Skeletal muscle satellite cell (primary cell): ENCODE results near the gene ASF1A.

Source experiments
- H3K27me3 ChIP-seq: 2 replicates; pipeline ENCODE4 v1.7.0; 2013; ENCODE audit warnings: low read length; ENCODE audit not compliant: control insufficient read depth, insufficient read depth
- H3K36me3 ChIP-seq: 2 replicates; pipeline ENCODE4 v1.7.0; 2013; ENCODE audit warnings: mild to moderate bottlenecking, control low read depth, low read length; ENCODE audit not compliant: insufficient read depth
- H3K4me1 ChIP-seq: 2 replicates; pipeline ENCODE4 v1.7.0; 2013; ENCODE audit warnings: low read length; ENCODE audit not compliant: control insufficient read depth, insufficient read depth
- H3K4me2 ChIP-seq: 2 replicates; pipeline ENCODE4 v1.7.0; 2013; ENCODE audit warnings: mild to moderate bottlenecking, low read length
- H3K4me3 ChIP-seq: 2 replicates; pipeline ENCODE4 v1.7.0; 2013; ENCODE audit warnings: low read length
- H3K9ac ChIP-seq: 2 replicates; pipeline ENCODE4 v1.7.0; 2013; ENCODE audit warnings: mild to moderate bottlenecking, low read depth, low read length, moderate library complexity
- H3K9me3 ChIP-seq: replicated peaks from 2 replicates; pipeline ENCODE4 v1.7.0; 2013; ENCODE audit warnings: mild to moderate bottlenecking, control low read depth, low read length

The ASF1A gene

GRCh38 chr6:118918329-118918725 lies 24.4 kb downstream of the ASF1A start:
- Histone ChIP-seq H3K9me3 (no peaks in the 10 kb centered on the region), H3K9ac (no peak overlapping the region), H3K4me2 (no peak overlapping the region), H3K27me3 (no peaks in the 10 kb centered on the region), H3K4me3 (no peak overlapping the region), H3K4me1 (no peaks in the 10 kb centered on the region), H3K36me3 (peaks cover 56% of the 10 kb centered on the region)

DNA sequence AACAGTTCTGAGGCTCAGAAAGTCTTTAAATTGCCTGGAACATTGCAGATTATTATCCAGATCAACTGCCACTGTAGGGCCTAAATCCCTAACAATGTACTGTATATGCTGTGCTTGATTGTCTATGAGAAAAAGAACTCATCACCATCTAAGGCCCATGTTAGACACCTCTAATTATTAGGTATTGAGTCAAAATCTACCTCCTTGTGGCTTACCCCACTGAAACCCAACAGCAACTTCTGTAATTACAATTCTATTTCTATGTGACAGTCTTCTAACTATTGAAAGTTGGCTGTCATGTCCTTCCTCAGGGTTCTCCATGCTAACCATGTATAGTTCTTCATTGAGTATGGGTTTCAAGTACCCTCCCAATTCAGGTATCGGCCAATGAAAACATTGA lies 27.1 kb downstream of the ASF1A start:
- Histone ChIP-seq H3K4me1 (no peaks in the 10 kb centered on the region), H3K36me3 (peaks cover 42% of the 10 kb centered on the region)

DNA sequence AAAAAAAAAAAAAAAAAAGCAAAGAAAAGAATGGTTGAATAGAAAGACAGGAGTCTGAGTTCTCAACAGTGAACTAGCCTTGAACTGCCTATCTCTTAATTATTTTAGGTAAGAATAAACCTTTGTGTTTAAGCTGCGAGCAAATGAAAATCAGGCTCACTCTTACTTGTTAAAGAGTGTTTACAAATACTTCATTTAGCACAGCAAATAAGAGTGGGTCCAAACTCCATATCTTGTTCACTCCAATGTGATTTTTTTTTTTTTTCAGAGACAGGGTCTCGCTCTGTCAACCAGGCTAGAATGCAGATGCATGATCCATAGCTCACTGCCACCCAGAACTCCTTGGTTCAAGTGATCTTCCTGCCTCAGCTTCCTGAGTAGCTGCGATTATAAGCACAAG lies 29.1 kb downstream of the ASF1A start:
- Histone ChIP-seq H3K9me3 (no peaks in the 10 kb centered on the region), H3K4me2 (no peak overlapping the region), H3K4me3 (no peak overlapping the region), H3K4me1 (no peaks in the 10 kb centered on the region), H3K36me3 (peaks cover 35% of the 10 kb centered on the region), H3K9ac (no peak overlapping the region), H3K27me3 (no peaks in the 10 kb centered on the region)

More for the DNA sequence above, 27.1 kb downstream of the ASF1A start:
- Histone ChIP-seq H3K4me3 (no peak overlapping the region), H3K27me3 (no peaks in the 10 kb centered on the region), H3K9ac (no peak overlapping the region), H3K4me2 (no peak overlapping the region), H3K9me3 (no peaks in the 10 kb centered on the region)

- peaks cover 27% of the 10 kb centered on the region for H3K36me3 ChIP-seq
- H3K4me3 ChIP-seq = no peak overlapping the region
- no peaks in the 10 kb centered on the region for H3K9me3 ChIP-seq
- H3K27me3 ChIP-seq = no peaks in the 10 kb centered on the region
- H3K4me2 ChIP-seq = no peak overlapping the region
- peaks cover 3% of the 10 kb centered on the region for H3K4me1 ChIP-seq
- no peak overlapping the region for H3K9ac ChIP-seq
These were observed 36.7 kb downstream of the ASF1A start for GRCh38 chr6:118930680-118931079.

DNA sequence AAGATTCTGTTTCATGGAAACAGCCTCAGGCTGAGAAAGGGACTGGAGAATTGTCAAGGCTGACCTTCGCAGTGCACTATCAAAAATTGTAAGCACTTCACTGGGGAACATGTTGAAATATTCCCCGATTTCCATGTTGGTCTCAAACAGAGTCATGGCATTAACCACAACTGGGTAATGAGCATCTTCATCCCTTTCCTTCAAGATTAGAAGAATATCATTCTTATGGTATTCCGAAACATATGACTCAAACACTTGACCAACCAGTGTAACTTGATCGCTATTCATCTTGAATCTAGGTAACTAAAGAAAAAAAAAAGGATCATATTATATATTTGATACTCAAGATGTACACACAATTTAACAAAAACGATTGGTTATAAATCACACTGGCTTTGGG lies 37.5 kb downstream of the ASF1A start:
- Histone ChIP-seq H3K36me3 (peaks cover 27% of the 10 kb centered on the region), H3K27me3 (no peaks in the 10 kb centered on the region), H3K4me2 (no peak overlapping the region), H3K9ac (no peak overlapping the region), H3K4me1 (peaks cover 3% of the 10 kb centered on the region), H3K4me3 (no peak overlapping the region), H3K9me3 (no peaks in the 10 kb centered on the region)

DNA sequence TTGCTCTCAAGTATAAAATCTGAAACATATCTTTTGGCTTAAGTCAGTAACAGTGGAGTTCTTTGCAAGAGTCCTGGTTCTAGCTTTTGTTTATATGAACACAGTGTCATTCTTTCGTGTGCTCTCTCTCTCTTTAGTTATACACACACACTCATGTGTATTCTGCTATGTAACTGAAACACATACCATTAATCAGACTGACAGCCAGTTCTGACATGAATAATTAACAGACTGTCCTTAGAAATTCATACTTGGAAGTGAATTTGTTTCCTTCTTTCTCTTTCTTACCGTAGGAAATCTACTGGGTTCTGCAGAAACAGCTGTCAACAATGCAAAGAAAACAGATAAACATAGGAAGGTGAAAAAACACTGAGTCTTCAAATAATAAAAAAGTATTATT lies 38.5 kb downstream of the ASF1A start:
- Histone ChIP-seq H3K27me3 (no peaks in the 10 kb centered on the region), H3K4me2 (no peak overlapping the region), H3K36me3 (peaks cover 27% of the 10 kb centered on the region), H3K4me3 (no peak overlapping the region), H3K9me3 (no peaks in the 10 kb centered on the region), H3K9ac (no peak overlapping the region), H3K4me1 (peaks cover 3% of the 10 kb centered on the region)

- no peaks in the 10 kb centered on the region for H3K9me3 ChIP-seq
- peaks cover 20% of the 10 kb centered on the region for H3K36me3 ChIP-seq
- H3K4me2 ChIP-seq = peak overlapping the region; percentile 96
- peaks cover 3% of the 10 kb centered on the region for H3K4me1 ChIP-seq
- no peak overlapping the region for H3K9ac ChIP-seq
- peak overlapping the region; percentile 96 for H3K4me3 ChIP-seq
- no peaks in the 10 kb centered on the region for H3K27me3 ChIP-seq
These were observed 40.0 kb downstream of the ASF1A start for GRCh38 chr6:118933855-118934460.

DNA sequence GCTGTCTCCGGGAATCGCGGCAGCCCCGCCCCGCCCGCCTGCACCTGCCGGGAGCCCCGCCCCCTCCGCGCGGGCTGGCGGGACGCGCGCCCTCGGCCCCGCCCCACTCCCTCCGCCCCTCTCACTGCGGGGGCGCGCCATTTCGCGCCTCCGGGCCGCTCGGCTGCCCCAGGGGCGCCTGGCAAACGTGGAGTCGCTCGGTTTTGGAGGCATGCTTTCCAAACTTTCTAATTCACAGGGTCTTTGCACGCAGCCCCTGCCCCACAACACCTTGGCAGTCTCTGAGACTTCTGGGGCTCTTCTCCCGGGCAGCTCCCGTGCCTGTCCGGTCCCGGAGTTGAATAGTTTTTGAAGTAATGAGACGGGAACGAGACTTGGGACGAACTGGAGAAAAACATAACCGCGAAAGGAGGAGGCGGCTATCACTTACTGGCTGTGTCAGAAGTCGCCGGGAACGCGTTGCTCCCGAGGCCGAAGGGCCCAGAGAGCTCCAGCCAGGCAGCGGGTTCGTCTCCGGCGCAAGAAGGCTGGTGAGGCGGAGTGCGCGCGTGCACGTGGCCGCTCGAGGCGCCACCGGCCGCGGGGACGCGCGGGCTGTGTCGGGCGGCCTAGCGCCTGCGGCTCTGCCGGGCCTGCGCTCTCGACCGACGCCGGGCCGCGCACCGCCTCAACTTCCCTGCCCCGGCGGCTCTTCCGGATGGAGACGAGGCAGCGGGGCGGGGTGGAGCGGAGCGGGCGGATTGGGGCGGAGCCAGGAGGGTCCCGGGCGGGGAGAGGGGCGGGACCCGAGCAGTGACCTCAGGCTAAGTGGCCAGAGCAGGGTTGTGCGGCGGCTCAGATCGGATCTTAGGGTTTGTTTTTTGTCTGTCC lies 40.7 kb downstream of the ASF1A start, which contains the start of gene MCM9:
MCM9 (minus strand) TSS at position 699 of the 870 bp plus-strand sequence. CDS start 3,436 bp downstream, outside the sequence.
- no peaks in the 10 kb centered on the region for H3K27me3 ChIP-seq
- peaks cover 12% of the 10 kb centered on the region for H3K36me3 ChIP-seq
- H3K9ac ChIP-seq = peak within 1 kb of the TSS; percentile 94
- H3K4me2 ChIP-seq = peak within 1 kb of the TSS; percentile 96
- H3K4me3 ChIP-seq = peak within 1 kb of the TSS; percentile 96
- no peaks in the 10 kb centered on the region for H3K9me3 ChIP-seq
- peaks cover 3% of the 10 kb centered on the region for H3K4me1 ChIP-seq

DNA sequence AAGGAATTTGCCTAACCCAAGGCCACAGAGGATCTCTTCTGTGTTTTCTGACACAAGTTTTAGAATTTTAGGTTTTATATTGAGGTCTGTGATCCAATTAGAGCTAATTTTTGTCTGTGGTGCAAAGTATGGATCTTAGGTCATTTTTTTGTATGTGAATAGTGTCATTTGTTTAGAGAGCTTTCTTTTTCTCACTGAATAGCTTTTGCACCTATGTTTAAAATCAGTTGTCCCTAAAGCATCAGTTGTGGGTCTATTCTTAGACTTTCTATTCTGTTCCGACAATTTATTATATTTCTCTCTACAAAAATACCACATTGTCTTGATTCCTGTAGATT lies 41.3 kb downstream of the ASF1A start:
- peaks cover 10% of the 10 kb centered on the region for H3K36me3 ChIP-seq
- H3K9ac ChIP-seq = peak overlapping the region; percentile 94
- no peaks in the 10 kb centered on the region for H3K9me3 ChIP-seq
- H3K4me2 ChIP-seq = peak overlapping the region; percentile 96
- H3K4me1 ChIP-seq = peaks cover 3% of the 10 kb centered on the region
- no peaks in the 10 kb centered on the region for H3K27me3 ChIP-seq
- peak overlapping the region; percentile 96 for H3K4me3 ChIP-seq

GRCh38 chr6:118935978-118936703 lies 42.2 kb downstream of the ASF1A start:
- Histone ChIP-seq H3K36me3 (peaks cover 3% of the 10 kb centered on the region), H3K4me1 (peaks cover 3% of the 10 kb centered on the region), H3K9ac (no peak overlapping the region), H3K4me3 (no peak overlapping the region), H3K9me3 (no peaks in the 10 kb centered on the region), H3K4me2 (peak overlapping the region; percentile 96), H3K27me3 (no peaks in the 10 kb centered on the region)

GRCh38 chr6:118939683-118940082 lies 45.7 kb downstream of the ASF1A start:
- Histone ChIP-seq H3K4me1 (peaks cover 3% of the 10 kb centered on the region), H3K27me3 (no peaks in the 10 kb centered on the region)

More at GRCh38 chr6:118939683-118940082, 45.7 kb downstream of the ASF1A start:
- H3K9ac ChIP-seq = no peak overlapping the region
- H3K36me3 ChIP-seq = no peaks in the 10 kb centered on the region
- H3K4me3 ChIP-seq = no peak overlapping the region
- H3K9me3 ChIP-seq = no peaks in the 10 kb centered on the region
- H3K4me2 ChIP-seq = no peak overlapping the region
